Tibial artery (tissue), 4 donors: ENCODE results near the gene ENTR1.

ENCODE experiments used
- DNase-seq, 2 donors: peaks; one replicate each; pipeline ENCODE4 v3.0.0-alpha.2; 2019
- H3K27ac ChIP-seq, 2 donors: fragments of 200-600 bp; sonication (generic) in 1 of 2; 1 replicate in 1 of 2; 2 replicates in 1 of 2; pipeline ENCODE4 v1.5.1; 2018 to 2019; ENCODE audit warnings: mild to moderate bottlenecking in 1 of 2
- H3K27me3 ChIP-seq, 2 donors: fragments of 200-600 bp; sonication (generic) in 1 of 2; one replicate each; pipeline versions ENCODE4 v1.5.1 to v1.6.0; 2016 to 2019
- H3K36me3 ChIP-seq, 3 donors: fragments of 200-600 bp; sonication (generic) in 2 of 3; one replicate each; pipeline ENCODE4 v1.5.1; 2016 to 2019; ENCODE audit warnings: mild to moderate bottlenecking in 2 of 3
- H3K4me1 ChIP-seq, 4 donors: fragments of 200-600 bp; sonication (generic) in 2 of 4; 1 replicate in 3 of 4; 2 replicates in 1 of 4; pipeline ENCODE4 v1.5.1; 2016 to 2019
- H3K4me3 ChIP-seq, 2 donors: fragments of 200-600 bp; sonication (generic) in 1 of 2; 1 replicate in 1 of 2; 2 replicates in 1 of 2; pipeline ENCODE4 v1.5.1; 2018 to 2019; ENCODE audit warnings: mild to moderate bottlenecking in 2 of 2
- H3K9me3 ChIP-seq, 3 donors: fragments of 200-600 bp; sonication (generic) in 1 of 3; one replicate each; pipeline ENCODE4 v1.5.1; 2016 to 2019
- intact Hi-C: fragments of 100-400 bp; cut with DNase I; formaldehyde crosslinking; loops from one replicate; pipeline ENCODE4 v1.15.0; 2023; ENCODE audit warnings: low total_unique reads
- TF ChIP-seq, protein P1 (sequence below), 2 experiments: fragments of 200-600 bp in 1 of 2; fragments of 450-650 bp in 1 of 2; IDR thresholded peaks; one replicate each; pipeline ENCODE4 v1.5.1; 2017 to 2019; ENCODE audit warnings: antibody characterized with exemption in 2 of 2, mild to moderate bottlenecking in 1 of 2, moderate library complexity in 1 of 2

The ENTR1 gene

DNA sequence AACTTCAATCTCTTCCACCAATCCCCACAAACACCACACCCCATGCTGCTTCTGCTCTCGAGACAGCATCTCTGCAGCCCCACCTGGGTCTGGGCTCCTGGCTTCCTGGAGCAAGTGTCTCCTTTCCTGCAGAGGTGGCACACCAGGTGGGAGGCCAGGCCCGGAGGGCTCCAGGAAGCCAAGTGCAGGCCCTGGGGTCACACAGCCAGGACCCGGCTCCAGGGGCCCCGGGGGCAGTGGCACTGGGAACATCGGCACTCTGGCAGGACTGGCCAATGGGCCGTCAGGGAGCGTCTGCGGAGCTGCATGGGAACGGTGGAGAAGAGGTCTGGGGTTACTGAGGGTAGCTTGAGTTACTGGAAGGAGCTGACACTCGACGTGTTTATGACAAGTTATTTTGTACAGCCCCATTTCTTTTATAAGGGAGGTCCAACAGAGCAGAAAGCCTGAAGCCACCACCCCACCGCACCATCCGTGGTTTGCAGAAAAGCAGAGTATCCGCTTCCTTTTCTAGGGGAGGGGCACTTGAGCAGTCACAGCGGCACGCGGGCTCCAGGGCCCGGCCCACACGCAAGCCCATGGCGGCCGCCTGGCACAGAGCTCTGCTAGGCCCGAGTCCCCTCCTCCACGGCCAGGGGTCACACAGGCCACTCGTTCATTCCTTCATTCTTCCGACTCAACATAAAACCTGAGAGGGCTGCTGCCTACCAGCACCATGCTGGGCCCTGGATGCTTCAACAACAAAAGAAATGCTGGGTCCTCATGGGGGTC lies 43.8 kb upstream of the ENTR1 start:
- intact Hi-C loops: no loop called here
- H3K27ac ChIP-seq: no peak overlapping the region
- TF ChIP-seq, protein P1, sequence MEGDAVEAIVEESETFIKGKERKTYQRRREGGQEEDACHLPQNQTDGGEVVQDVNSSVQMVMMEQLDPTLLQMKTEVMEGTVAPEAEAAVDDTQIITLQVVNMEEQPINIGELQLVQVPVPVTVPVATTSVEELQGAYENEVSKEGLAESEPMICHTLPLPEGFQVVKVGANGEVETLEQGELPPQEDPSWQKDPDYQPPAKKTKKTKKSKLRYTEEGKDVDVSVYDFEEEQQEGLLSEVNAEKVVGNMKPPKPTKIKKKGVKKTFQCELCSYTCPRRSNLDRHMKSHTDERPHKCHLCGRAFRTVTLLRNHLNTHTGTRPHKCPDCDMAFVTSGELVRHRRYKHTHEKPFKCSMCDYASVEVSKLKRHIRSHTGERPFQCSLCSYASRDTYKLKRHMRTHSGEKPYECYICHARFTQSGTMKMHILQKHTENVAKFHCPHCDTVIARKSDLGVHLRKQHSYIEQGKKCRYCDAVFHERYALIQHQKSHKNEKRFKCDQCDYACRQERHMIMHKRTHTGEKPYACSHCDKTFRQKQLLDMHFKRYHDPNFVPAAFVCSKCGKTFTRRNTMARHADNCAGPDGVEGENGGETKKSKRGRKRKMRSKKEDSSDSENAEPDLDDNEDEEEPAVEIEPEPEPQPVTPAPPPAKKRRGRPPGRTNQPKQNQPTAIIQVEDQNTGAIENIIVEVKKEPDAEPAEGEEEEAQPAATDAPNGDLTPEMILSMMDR (IDR thresholded peaks at IDR 0.05): no peak
- no peaks in the 10 kb centered on the region for H3K4me1 ChIP-seq
- H3K4me3 ChIP-seq: no peak overlapping the region
- no peaks in the 10 kb centered on the region for H3K27me3 ChIP-seq
- DNase-seq: no peak
- peaks cover 82 to 100% (median 90%) of the 10 kb centered on the region in 3 donors for H3K36me3 ChIP-seq
- no peaks in the 10 kb centered on the region for H3K9me3 ChIP-seq

DNA sequence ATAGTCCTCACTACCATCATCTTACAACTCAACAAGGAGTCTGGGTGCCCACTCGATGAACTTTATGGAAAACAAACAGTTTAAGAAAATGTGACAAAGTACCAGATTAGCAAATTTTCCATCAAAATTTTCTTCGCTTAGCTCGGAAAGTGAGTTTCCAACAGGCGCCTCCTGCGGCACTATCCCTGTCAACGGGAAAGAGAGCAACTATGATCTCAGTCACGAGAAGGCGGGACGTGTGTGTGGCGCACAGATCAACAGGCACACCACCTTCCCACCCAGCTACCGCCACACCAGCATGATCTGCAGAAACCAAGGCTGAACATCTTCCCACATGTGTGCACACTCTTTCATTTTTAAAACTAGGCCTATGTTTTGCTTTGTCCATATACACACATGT lies 42.9 kb upstream of the ENTR1 start:
- no peak overlapping the region for H3K4me3 ChIP-seq
- no peak for DNase-seq
- no peaks in the 10 kb centered on the region for H3K9me3 ChIP-seq
- H3K36me3 ChIP-seq: peaks cover 82 to 100% (median 90%) of the 10 kb centered on the region in 3 donors
- H3K27ac ChIP-seq: no peak overlapping the region
- TF ChIP-seq, protein P1 (IDR thresholded peaks at IDR 0.05): no peak
- H3K4me1 ChIP-seq: no peaks in the 10 kb centered on the region
- H3K27me3 ChIP-seq: no peaks in the 10 kb centered on the region
- intact Hi-C loops: no loop called here

DNA sequence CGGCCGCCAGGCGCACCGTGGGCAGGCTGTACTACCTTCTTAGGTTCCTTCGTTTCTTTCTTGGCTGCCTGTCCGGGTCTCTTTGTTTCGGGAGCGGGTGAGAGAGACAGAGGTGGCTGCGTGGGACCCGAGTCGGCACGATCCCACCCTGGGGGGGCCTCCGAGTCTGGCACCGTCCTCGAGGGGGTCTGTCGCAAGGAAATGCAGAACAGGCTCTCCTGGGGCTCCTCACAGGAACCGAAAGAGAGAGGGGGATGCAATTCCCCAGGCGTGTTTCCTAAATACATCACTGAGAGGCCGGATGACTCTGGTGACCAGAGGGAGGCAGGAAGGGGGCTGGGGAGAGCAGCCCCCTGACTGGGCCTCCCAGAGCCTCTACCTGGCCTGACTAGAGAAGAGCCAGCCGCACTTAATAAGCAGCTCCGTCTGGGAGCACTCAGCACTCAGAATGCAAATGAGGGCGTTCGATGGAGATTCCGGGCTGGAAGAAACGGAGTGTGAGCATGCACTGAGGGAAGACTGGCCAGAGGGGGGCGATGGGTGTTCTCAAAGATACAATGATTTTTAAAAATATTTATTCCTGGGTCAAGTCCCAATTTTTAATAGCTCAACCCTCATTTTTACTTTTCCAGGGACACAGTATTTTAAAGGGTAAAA lies 40.9 kb upstream of the ENTR1 start:
- H3K4me1 ChIP-seq: no peaks in the 10 kb centered on the region
- peaks cover 85 to 100% (median 90%) of the 10 kb centered on the region in 3 donors for H3K36me3 ChIP-seq
- intact Hi-C loops: no loop called here
- TF ChIP-seq, protein P1 (IDR thresholded peaks at IDR 0.05): no peak
- no peak overlapping the region for H3K4me3 ChIP-seq
- H3K27ac ChIP-seq: no peak overlapping the region
- no peaks in the 10 kb centered on the region for H3K9me3 ChIP-seq
- no peak for DNase-seq
- no peaks in the 10 kb centered on the region for H3K27me3 ChIP-seq

DNA sequence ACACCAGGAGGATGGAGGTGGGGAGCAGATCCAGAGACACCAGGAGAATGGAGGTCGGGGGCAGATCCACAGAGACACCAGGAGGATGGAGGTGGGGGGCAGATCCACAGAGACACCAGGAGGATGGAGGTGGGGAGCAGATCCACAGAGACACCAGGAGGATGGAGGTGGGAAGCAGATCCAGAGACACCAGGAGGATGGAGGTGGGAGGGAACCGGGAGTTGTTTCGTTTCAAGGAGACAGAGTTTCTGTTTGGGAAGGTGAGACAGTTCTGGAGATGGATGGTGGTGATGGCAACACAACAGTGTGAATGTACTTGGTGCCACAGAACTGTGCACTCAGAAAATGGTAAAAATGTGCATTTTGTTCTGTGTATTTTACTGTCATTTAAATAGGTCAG lies 38.2 kb upstream of the ENTR1 start:
- TF ChIP-seq, protein P1 (IDR thresholded peaks at IDR 0.05): no peak
- no peaks in the 10 kb centered on the region for H3K9me3 ChIP-seq
- no peak overlapping the region for H3K27ac ChIP-seq
- no peak for DNase-seq
- H3K4me3 ChIP-seq: no peak overlapping the region
- H3K36me3 ChIP-seq: peaks cover 73 to 100% (median 90%) of the 10 kb centered on the region in 3 donors
- H3K4me1 ChIP-seq: no peaks in the 10 kb centered on the region
- intact Hi-C loops: no loop called here
- no peaks in the 10 kb centered on the region for H3K27me3 ChIP-seq

DNA sequence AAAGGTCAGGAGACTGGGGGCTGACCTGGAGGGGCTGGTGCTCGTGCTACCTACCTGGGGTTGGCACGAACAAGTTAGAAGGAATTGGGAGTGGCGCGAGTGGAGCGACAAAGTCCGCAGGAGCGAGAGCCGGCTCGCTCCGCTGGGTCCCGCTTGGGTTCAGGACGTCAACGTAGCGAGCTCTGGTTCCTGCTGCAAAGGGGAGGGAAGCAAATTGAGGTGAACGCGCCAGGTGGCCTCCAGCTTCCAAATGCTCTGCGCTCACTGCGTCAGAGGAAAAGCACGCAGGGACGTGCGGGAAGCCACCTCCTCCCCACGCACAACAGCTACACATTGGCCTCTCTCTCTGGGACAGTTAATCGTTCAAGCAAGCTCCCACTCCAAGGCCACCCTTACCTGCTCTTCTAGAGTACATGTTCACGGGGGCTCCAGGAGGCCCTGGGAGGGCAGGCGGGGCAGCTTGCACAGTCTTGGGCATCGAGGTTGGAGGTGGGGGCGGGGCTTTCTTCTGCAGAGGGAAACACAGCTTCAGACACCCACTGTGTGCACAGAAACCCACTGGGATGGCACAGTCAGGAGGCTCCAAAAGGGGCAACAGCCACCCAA lies 36.9 kb upstream of the ENTR1 start:
- intact Hi-C loops: no loop called here
- Histone ChIP-seq H3K27me3 (no peaks in the 10 kb centered on the region), H3K4me3 (no peak overlapping the region), H3K27ac (no peak overlapping the region), H3K36me3 (peaks cover 86 to 100% (median 97%) of the 10 kb centered on the region in 3 donors), H3K4me1 (no peaks in the 10 kb centered on the region), H3K9me3 (no peaks in the 10 kb centered on the region)
- TF ChIP-seq, protein P1 (IDR thresholded peaks at IDR 0.05): no peak
- DNase-seq: no peak
